Mammary epithelial cell (primary cell): ENCODE data around the gene CBY2.

ENCODE experiments used
- CTCF ChIP-seq, 2 donors: IDR thresholded peaks in 1 of 2; conservative IDR thresholded peaks in 1 of 2; 2 replicates each; pipeline ENCODE4 v1.5.1; 2011 to 2012; ENCODE audit warnings: inconsistent platforms in 2 of 2, low read length in 2 of 2, mild to moderate bottlenecking in 2 of 2, control low read depth in 1 of 2, low read depth in 1 of 2; ENCODE audit not compliant: insufficient read depth in 1 of 2; ENCODE audit errors: extremely low read depth in 1 of 2
- EZH2 ChIP-seq: IDR thresholded peaks from 2 replicates; pipeline ENCODE4 v1.6.1; 2012; ENCODE audit warnings: low read length, inconsistent platforms, borderline replicate concordance

GRCh38 chr13:45737571-45738017 lies 35.5 kb downstream of the CBY2 start:
- peak; percentile 17 to 27 for TF ChIP-seq CTCF (conservative IDR thresholded peaks at IDR 0.05 in 1 of 2, IDR thresholded peaks at IDR 0.05 in 1 of 2; ENCODE audit: extremely low read depth in 1 of 2, insufficient read depth in 1 of 2, low read depth in 1 of 2, low read length in 2 of 2)
- no peak for TF ChIP-seq EZH2
